Osteocyte (in vitro differentiated cells): Measurements from ENCODE around the gene SPZ1. TPM values are rescaled to one million over a fixed set of nuclear protein-coding genes. Genes with fewer than 3 reads are reported as not detected.

Source experiments
- DNase-seq: peaks from one replicate; pipeline ENCODE4 v3.0.0; 2021; ENCODE audit warnings: mixed read lengths; ENCODE audit not compliant: unreplicated experiment; ENCODE audit errors: extremely low spot score
- H3K27ac Mint-ChIP-seq: one replicate; pipeline ENCODE4 v1.8.0; 2021; ENCODE audit warnings: mild to moderate bottlenecking, mixed read lengths; ENCODE audit not compliant: unreplicated experiment
- H3K27me3 Mint-ChIP-seq: one replicate; pipeline ENCODE4 v1.8.0; 2021; ENCODE audit warnings: mixed read lengths; ENCODE audit not compliant: unreplicated experiment
- H3K36me3 Mint-ChIP-seq: one replicate; pipeline ENCODE4 v1.8.0; 2021; ENCODE audit warnings: mixed read lengths; ENCODE audit not compliant: unreplicated experiment
- H3K4me1 Mint-ChIP-seq: one replicate; pipeline ENCODE4 v1.8.0; 2021; ENCODE audit warnings: mixed read lengths; ENCODE audit not compliant: unreplicated experiment
- H3K4me3 Mint-ChIP-seq: one replicate; pipeline ENCODE4 v1.8.0; 2021; ENCODE audit warnings: mild to moderate bottlenecking, moderate library complexity, mixed read lengths; ENCODE audit not compliant: unreplicated experiment
- H3K9me3 Mint-ChIP-seq: one replicate; pipeline ENCODE4 v1.8.0; 2021; ENCODE audit warnings: mixed read lengths; ENCODE audit not compliant: unreplicated experiment
- total RNA-seq: library from RNA; stranded (reverse); gene quantifications from 2 replicates; pipeline ENCODE4 v1.2.1, GENCODE V29; 2021
- TF ChIP-seq, protein P1 (sequence below): fragments of 200-600 bp; sonication (generic); IDR thresholded peaks from 2 replicates; pipeline ENCODE4 v1.5.0; 2021; ENCODE audit warnings: antibody characterized with exemption, mild to moderate bottlenecking, moderate library complexity

SPZ1 gene
- total RNA-seq, 1 donor from 2014 or later: not detected

DNA sequence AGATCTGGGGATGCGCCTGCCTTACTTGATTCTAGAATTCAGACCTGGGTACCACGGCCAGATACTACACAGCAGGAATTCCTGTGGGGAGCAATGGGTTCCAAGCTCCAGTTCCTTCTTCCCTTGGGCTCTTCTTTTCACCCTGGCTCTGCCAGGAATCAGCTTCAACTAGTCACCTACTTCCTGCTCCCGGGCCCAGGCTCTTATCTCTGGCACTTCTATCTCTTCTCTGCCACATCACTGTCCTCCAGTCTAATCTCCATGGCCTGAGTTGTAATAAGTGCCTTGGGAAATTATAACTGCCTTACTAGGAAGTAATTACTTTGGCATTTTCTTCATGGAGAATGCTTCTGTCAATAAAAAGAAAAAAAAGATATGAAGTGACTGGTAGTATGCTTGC, 37.7 kb upstream of the SPZ1 start:
- no peak for DNase-seq
- Mint-ChIP-seq H3K9me3 (no peaks in the 10 kb centered on the region), H3K4me3 (no peak overlapping the region), H3K27ac (no peak overlapping the region), H3K4me1 (peaks cover 6% of the 10 kb centered on the region), H3K36me3 (no peaks in the 10 kb centered on the region), H3K27me3 (peaks cover 17% of the 10 kb centered on the region)
- TF ChIP-seq, protein P1, sequence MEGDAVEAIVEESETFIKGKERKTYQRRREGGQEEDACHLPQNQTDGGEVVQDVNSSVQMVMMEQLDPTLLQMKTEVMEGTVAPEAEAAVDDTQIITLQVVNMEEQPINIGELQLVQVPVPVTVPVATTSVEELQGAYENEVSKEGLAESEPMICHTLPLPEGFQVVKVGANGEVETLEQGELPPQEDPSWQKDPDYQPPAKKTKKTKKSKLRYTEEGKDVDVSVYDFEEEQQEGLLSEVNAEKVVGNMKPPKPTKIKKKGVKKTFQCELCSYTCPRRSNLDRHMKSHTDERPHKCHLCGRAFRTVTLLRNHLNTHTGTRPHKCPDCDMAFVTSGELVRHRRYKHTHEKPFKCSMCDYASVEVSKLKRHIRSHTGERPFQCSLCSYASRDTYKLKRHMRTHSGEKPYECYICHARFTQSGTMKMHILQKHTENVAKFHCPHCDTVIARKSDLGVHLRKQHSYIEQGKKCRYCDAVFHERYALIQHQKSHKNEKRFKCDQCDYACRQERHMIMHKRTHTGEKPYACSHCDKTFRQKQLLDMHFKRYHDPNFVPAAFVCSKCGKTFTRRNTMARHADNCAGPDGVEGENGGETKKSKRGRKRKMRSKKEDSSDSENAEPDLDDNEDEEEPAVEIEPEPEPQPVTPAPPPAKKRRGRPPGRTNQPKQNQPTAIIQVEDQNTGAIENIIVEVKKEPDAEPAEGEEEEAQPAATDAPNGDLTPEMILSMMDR: no peak

DNA sequence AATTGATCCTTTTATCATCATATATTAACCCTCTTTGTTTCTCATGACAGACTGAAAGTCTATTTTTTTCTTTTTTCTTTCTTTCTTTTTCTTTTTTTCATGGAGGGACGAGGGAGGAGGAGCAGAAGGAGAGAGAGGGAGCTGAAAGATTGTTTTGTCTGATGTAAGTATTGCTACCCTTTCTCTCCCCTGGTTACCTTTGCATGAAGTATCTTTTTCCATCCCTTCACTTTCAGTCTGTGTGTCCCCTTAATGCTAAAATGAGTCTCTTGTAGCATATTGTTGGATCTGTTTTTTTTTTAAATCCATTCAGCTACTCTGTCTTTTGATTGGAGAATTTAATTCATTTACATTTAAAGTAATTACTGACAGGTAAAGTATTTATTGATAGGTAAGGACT, 36.4 kb upstream of the SPZ1 start:
- Mint-ChIP-seq H3K4me1 (no peaks in the 10 kb centered on the region), H3K9me3 (no peaks in the 10 kb centered on the region), H3K36me3 (no peaks in the 10 kb centered on the region), H3K4me3 (no peak overlapping the region), H3K27ac (no peak overlapping the region), H3K27me3 (peaks cover 17% of the 10 kb centered on the region)
- TF ChIP-seq, protein P1: no peak
- no peak for DNase-seq

DNA sequence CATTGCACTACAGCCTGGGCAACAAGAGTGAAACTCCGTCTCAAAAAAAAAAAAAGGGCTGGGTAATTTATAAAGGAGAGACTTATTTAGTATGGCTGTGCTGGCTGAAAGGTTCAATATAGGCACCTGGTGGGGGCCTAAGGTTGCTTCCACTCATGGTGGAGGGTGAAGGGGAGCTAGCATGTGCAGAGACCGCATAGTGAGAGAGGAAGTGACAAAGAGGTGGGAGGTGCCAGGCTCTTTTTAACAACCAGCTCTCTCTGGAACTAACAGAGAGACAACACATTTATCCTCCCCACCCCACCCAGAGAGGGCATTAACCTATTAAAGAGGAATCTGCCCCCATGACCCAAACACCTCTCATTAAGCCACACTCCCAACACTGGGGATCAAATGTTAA, 35.1 kb upstream of the SPZ1 start:
- no peak for DNase-seq
- H3K9me3 Mint-ChIP-seq: no peaks in the 10 kb centered on the region
- no peaks in the 10 kb centered on the region for H3K4me1 Mint-ChIP-seq
- peaks cover 17% of the 10 kb centered on the region for H3K27me3 Mint-ChIP-seq
- no peaks in the 10 kb centered on the region for H3K36me3 Mint-ChIP-seq
- no peak overlapping the region for H3K27ac Mint-ChIP-seq
- no peak overlapping the region for H3K4me3 Mint-ChIP-seq
- TF ChIP-seq, protein P1: no peak

DNA sequence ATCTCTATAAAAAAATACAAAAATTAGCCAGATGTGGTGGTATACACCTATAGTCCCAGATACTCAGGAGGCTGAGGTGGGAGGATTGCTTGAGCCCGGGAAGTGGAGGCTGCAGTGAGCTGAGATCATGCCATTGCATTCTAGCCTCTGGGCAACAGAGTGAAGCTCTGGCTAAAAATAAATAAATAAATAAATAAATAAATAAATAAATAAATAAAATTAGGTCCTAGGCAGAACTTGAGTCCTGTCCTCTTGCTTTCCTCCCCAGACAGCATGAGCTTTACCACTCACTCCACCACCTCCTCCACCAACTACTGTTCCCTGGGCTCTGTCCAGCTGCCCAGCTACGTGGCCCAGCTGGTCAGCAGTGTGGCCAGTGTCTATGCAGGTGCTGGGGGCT, 31.6 kb upstream of the SPZ1 start:
- Mint-ChIP-seq H3K4me1 (no peaks in the 10 kb centered on the region), H3K27ac (no peak overlapping the region), H3K36me3 (no peaks in the 10 kb centered on the region), H3K4me3 (no peak overlapping the region), H3K9me3 (no peaks in the 10 kb centered on the region), H3K27me3 (peaks cover 21% of the 10 kb centered on the region)
- TF ChIP-seq, protein P1: no peak
- DNase-seq: no peak

DNA sequence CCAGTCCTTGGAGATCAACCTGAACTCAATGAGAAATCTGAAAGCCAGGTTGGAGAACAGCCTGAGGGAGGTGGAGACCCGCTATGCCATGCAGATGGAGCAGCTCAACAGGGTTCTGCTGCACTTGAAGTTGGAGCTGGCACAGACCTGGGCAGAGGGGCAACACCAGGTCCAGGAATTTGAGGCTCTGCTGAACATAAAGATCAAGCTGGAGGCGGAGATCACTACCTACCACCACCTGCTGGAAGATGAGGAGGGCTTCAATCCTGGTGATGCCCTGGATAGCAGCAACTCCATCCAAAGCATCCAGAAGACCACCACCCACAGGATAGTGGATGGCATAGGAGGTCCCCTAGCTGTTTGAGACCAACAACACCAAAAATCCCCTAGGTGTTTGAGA, 30.5 kb upstream of the SPZ1 start:
- no peaks in the 10 kb centered on the region for H3K36me3 Mint-ChIP-seq
- peak; percentile 59 for DNase-seq
- H3K4me3 Mint-ChIP-seq: no peak overlapping the region
- no peak overlapping the region for H3K27ac Mint-ChIP-seq
- peaks cover 18% of the 10 kb centered on the region for H3K27me3 Mint-ChIP-seq
- no peaks in the 10 kb centered on the region for H3K9me3 Mint-ChIP-seq
- no peaks in the 10 kb centered on the region for H3K4me1 Mint-ChIP-seq
- TF ChIP-seq, protein P1: no peak
